Daoy (cell line): ENCODE results near the gene TRIM73. TPM values are rescaled to one million over a fixed set of nuclear protein-coding genes. Genes with fewer than 3 reads are reported as not detected.
"Not testable (repeated sequence)": the region's sequence is repeated elsewhere in the genome, so short reads cannot be mapped to it uniquely, and the experiment has no call there.

Experiments used
- DNase-seq: peaks from one replicate; pipeline ENCODE4 v3.0.0-alpha.2; 2015; ENCODE audit warnings: low read depth
- total RNA-seq: library from RNA; depleted of rRNA; stranded (reverse); fragments of >200 nt; shearing (Covaris generic); gene quantifications from 2 replicates; pipeline ENCODE4 v1.2.3, GENCODE V29; 2014; rRNA removed

The TRIM73 gene
- 0.23 and 0.71 TPM in 2 replicates for total RNA-seq

DNA sequence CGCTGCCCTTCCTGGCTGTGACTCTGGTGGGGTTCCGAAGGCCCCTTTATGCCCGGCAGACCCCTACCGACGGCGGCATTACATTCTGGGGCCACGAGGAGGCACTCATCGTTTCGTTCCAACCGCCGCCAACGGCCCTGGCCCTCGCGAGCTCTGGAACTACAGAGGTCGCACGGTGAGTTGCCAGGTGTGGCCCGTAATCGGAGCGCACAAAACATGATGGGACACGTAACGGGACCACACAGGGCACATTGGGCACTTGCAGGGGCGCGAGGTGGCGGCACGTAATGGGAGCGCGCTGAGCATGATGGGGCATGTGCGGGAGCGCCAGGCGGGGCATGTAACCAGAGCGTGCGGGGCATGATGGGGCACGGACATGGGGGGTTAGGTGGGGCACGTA, at the start of gene TRIM73:
Gene TRIM73 (plus strand): TSS at position 301 of the 400 bp plus-strand sequence. CDS start 3,305 bp downstream, outside the sequence.
- DNase-seq, result not testable (repeated sequence)

DNA sequence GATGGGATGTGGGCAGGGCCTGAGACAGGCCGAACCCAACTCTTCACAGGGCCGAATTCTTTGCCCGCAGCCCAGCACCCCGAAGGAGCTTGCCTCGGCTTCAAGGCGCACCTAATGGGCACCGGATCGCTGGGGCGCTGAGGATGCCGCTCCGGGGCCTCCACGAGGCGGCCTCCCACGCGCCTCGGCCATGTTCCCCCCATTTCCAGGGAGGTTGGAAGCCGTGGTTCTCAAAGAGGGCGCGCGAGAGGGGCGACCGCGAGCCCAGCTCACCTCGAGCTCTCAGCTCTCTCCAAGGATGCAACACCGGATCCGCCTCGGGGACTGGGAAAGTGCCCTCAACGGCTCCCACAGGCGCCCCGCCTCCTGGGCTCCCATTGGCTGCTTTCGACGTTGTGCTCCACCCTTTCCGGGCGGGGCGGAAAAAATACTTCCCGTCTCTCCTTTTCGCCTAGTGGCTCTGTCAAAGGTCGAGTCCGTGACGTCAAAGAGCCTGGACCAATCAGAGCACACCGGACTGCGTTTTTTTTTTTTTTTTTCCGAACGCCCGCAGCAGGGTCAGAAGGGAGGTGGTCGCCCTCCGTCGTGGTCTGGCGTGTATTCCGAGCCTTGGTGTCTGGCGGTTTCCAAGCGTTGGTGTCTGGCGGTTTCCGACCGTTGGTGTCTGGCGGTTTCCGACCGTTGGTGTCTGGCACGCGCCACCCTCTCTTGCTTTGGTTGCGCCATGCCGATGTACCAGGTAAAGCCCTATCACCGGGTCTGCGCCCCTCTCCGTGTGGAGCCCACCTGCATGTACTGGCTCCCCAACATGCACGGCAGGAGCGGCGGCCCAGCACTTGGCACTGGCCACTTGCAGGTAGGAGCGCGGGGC, 36.5 kb upstream of the TRIM73 start:
- DNase-seq, result not testable (repeated sequence)

DNA sequence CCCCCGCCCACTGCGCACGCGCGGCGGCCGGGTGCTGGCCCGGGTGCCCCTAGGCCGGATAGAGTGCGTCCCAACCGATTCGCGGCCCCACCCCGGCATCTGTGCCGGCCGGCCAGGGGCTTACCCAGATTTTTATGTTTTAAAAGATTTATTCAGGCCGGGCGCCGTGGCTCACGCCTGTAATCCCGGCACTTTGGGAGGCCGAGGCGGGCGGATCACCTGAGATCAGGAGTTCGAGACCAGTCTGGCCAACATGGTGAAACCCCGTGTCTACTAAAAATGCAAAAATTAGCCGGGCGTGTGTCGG, 35.9 kb upstream of the TRIM73 start:
- DNase-seq, result not testable (repeated sequence)

DNA sequence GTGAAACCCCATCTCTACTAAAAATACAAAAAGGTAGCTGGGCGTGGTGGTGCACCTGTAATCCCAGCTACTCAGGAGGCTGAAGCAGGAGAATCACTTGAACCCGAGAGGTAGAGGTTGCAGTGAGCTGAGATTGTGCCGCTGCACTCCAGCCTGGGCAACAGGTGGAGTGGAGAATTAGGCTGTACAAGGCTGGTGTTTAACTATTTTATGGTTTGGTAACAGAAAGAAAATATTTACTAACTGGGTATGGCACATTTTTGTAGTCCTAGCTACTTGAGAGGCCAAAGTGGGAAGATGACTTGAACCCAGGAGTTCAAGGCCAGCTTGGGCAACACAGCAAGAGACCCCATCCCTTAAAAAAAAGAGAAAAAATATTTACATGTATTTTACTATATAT, 31.4 kb upstream of the TRIM73 start:
- not testable (repeated sequence) for DNase-seq

DNA sequence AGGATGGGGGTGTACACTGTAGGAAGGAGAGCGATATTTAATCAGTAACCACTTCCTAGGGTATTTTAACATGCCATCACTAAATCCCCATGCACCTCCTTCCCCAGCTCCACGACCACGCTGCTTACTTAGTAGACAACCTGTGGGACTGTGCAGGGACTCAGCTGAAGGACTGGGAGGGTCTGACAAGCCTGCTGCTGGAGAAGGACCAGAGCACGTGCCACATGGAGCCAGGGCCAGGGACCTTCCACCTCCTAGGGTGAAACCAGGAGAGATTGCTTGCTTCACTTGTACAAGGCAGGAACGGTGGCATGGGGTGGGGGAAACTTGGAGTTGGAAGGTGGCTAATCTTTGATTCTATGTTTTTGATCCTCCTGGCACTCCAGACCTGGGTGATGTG, 28.8 kb upstream of the TRIM73 start:
- not testable (repeated sequence) for DNase-seq

DNA sequence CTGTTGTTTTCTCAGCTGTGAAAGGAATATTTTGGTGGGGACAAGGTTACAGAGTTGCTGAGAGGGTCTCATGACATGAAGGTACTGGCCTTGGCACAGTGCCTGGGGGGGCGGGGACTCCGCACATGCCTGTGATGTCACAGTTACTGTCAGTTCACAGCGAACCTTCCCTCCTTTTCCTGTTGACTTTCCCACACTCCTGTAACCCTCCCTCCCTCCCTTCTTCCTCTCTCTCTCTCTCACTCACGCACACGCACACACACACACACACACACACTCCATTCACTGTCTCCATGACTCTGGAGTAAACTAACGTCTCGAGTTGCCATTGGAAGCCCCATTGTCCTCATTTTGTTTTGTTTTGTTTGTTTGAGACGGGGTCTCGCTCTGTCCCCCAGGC, 28.1 kb upstream of the TRIM73 start:
- DNase-seq, result not testable (repeated sequence)

DNA sequence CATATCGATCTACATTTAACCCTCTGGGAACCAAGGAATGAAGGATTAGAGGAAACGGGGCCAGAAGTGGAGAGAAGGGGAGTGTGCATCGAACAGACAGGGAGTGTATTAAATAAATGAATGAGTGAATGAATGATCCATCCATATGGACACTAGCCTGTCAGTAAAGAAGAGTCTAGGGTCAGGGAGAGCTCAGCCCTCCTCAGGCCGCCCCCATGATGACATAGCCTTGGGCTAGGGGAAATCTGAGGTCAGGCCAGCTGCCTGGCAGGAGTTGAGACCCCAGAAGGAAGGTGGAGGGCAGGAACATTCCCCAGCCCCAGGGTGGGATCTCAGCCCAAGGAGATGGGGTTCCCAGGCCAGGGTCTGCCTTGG, 21.3 kb upstream of the TRIM73 start:
- not testable (repeated sequence) for DNase-seq

DNA sequence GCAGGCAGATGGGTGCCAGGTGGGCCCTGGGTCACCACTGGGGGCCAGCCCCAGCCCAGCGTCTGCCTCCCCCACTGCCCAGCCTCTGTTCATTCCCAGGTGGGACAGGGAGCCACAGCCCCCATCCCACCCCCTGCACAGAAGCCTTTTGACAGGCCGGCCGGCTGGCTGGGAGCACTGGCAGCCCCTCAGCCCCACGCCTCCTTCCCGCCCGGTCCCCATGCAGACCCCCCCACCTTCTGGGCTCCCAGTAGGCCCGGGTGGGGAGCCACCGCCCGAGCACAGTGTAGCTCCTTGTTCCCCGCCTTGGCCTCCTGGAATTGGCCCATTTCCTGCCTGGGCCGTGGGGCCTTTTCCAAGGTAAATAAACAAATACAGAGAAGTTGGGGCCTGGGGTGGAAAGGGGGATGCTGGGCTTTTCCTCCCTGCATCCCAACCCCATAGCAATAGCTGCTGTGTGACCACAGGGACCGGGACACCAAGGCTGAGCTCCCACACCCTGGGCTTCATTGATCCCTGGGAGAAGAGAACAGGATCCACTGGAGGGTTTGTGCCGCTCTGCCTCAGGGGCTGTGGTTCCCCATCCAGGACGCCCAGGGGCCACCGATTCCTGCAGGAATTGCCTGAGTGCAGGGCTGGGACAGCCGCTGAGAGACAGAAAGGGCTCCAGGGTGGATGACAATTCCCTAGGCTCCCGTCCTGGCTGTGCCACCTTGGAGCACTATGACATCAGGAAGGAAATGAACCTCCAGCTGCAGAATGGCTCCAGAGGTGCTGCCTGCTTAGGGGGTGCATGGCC, 20.7 kb upstream of the TRIM73 start:
- DNase-seq, result not testable (repeated sequence)

DNA sequence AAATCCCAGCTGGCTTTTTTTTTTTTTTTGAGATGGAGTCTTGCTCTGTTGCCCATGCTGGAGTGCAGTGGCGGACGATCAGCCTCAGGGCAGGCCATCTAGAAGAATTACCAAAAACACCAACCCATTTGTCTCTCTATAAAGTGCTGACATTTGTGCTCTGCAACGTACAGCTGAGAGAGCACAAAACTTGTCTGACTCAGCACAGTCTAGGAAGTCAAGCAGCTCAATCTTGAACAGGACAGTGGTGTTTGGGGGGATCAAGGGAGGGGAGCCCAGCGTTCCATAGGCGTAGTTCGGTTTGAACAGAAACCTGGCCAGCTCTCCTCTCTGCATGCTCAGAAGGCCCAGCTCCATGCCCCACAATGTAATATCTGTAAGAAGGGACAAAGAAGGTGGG, 2.2 kb upstream of the TRIM73 start:
- DNase-seq, result not testable (repeated sequence)

DNA sequence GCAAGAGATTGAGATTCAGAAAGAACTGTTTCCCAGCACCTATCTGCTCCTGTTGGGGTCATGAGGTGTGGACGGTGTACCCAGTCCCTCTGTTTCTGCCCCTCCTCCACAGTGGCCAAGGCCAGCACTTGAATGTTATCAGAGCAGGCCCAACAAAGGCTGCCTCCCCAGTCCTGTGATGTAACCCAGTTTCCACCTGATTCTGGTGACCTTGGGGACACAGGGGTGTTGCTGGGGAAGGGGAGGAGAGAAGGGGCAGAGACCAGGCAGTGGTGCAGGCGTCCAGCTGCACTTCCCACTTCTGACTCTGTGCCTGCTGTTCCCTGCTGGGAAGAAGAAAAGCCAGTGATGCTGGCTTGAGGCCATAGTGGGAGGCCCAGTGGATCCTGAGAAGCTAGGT, 2.4 kb downstream of the TRIM73 start:
- not testable (repeated sequence) for DNase-seq

DNA sequence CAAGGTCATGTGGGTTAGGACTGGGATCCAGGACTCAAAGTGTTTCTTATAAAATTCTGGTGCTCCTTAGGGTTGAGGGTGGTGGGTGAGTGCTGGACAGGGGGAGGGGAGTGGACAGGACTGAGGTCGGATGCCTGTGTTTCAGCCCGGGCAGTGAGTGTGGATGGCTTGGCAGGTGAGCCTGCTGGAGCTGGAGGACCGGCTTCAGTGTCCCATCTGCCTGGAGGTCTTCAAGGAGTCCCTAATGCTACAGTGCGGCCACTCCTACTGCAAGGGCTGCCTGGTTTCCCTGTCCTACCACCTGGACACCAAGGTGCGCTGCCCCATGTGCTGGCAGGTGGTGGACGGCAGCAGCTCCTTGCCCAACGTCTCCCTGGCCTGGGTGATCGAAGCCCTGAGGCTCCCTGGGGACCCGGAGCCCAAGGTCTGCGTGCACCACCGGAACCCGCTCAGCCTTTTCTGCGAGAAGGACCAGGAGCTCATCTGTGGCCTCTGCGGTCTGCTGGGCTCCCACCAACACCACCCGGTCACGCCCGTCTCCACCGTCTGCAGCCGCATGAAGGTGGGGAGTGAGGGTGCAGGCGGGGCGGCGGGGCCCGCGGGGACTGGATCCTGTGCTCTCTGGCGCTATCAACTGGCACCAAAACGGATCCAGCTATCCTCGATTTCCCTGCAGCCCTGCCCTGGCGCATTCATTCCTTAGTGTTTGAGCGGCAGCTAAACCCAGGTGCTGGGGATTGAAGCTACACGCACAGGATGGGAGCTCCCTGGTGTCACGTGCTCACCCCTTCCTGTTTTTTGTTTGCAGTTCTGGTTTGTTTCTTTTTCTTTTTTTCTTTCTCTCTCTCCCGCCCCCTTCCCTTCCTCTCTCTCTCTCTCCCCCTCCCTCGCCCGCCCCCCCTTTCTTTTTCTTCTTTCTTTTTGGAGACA, 3.6 kb downstream of the TRIM73 start:
- DNase-seq, result not testable (repeated sequence)

DNA sequence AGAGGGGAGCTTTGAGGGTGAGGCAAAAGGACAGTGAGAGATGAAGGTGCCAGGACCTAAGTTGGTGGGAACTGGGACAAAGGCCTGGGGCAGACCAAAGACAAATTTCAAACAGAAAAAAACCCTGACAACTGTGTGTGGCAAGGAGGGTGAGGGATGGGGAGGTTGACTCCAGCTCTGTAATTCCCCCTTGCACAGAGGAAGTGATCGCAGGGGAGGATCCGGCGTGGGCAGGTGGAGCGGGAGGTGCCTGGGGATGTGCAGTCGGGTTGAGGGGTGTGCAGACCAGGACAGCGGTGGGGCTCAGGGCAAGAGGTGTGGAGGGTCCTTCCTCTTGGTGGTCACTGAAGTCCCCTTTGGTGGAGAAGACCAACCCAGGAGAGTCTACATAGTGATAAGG, 5.1 kb downstream of the TRIM73 start:
- DNase-seq, result not testable (repeated sequence)

DNA sequence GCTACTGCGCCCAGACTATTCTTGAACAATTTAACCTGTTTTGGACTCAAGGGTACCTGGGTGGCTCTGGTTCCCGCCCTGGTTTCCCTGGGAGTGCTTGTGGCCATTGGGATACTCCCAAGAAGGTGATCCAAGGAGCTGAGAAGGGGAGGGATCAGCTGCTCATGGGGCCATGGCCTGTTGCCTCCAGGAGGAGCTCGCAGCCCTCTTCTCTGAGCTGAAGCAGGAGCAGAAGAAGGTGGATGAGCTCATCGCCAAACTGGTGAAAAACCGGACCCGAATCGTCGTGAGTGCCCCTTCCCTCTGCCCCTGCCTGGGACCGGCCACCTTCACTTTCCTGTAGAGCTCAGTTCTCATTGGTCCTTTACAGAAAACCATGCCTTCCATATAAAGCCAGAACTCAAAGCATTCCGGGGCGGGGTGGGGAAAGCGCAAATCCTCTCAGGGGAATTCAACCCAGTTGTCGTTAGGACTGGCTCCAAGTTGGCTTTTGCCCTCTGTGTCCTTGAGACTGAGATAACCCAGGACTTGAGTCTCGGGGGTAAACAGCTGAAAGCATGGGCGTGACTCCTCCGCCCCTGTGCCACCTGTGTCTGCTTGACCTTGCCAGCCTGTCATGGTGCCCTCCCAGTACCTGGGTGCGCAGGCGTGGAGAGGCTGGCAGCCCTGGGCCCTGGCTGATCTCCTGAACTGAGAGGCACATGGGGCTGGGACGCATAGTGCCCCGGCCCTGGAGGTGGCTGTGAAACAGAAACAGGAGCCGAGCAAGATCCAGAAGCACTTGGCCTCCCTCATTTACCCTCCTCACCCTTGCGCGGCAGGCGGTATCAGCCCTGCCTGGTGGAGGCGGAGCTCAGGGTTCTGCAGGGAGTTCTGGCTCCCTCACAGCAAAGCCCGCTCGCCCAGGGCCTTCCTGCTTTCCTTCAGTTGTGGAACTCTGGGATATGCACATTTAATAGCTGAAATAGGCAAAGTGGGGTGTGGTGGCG, 8.3 kb downstream of the TRIM73 start:
- DNase-seq, result not testable (repeated sequence)

DNA sequence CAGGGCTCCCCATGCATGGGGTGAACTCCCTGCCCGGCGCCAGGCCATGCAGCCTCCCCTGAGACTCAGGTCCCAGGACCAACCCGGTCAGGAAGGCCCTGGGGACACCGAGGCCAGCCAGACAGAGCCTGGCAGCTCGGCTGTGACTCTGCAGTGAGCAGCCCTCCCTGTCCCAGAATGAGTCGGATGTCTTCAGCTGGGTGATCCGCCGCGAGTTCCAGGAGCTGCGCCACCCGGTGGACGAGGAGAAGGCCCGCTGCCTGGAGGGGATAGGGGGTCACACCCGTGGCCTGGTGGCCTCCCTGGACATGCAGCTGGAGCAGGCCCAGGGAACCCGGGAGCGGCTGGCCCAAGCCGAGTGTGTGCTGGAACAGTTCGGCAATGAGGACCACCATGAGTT, 9.2 kb downstream of the TRIM73 start:
- not testable (repeated sequence) for DNase-seq

DNA sequence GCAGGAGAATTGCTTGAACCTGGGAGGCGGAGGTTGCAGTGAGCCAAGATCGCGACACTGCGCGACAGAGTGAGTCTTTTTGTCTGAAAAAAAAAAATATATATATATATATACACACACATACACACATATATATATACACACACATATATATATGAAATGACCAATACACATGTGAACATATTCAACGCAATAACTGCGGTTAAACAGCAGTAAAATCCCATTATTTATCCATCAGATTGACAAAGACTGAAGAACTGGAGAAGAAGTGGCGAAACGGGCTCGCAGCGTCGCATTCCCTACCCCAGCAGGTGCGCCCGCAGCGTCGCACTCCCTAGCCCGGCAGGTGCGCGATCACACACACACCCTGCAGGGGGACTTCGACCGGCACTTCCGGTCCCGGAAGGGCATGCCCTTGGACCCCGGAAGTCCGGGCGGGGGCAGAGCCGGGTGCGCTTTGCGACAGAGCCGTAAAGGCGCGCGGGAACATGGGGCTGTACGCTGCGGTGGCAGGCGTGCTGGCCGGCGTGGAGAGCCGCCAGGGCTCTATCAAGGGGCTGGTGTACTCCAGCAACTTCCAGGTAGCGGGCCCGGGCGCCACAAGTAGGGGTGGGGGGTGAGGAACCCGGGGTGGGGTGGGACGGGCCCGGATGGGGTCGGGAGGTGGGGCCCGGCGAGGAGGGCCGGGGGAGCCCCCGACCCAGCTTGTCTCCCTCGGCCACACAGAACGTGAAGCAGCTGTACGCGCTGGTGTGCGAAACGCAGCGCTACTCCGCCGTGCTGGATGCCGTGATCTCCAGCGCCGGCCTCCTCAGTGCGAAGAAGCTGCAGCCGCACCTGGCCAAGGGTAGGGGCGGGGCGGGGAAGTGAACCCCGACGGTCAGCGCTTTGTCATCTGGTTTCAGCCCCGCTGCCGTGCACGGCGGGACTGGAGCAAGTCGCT, 14.7 kb downstream of the TRIM73 start:
- not testable (repeated sequence) for DNase-seq

DNA sequence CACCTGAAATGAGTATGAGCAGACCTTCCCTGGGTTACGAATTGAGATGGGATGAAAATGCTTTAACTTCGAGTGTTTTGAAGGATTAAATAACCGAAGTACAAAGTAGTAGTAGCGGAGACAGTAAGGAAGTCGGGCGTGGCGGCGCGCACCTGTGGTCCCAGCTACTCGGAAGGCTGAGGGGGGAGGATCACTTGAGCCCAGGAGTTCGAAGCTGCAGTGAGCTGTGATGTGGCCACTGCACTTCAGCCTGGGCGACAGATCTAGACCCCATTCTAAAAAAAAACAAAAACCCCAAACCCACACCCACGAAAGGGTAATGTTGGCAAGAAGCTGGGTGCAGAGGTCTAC, 15.4 kb downstream of the TRIM73 start:
- DNase-seq, result not testable (repeated sequence)

DNA sequence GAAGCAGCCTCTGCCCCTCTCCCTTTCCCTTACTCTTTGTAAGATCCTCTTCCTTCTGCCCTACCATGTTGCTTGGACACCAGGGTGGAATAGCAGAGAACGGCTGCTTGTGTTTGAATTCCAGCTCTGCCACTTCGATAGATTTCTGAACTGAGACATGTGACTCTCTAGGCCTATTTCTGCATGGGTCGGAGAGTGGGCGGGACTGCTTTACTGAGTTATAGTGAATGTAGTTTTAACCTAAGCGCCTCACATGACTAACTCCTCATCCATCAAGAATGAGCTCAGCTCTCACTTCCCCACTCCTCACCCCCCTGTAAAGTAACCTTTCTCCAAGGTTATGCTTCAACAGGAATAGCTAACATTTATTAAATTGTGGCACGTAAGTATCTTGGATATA, 18.8 kb downstream of the TRIM73 start:
- not testable (repeated sequence) for DNase-seq

DNA sequence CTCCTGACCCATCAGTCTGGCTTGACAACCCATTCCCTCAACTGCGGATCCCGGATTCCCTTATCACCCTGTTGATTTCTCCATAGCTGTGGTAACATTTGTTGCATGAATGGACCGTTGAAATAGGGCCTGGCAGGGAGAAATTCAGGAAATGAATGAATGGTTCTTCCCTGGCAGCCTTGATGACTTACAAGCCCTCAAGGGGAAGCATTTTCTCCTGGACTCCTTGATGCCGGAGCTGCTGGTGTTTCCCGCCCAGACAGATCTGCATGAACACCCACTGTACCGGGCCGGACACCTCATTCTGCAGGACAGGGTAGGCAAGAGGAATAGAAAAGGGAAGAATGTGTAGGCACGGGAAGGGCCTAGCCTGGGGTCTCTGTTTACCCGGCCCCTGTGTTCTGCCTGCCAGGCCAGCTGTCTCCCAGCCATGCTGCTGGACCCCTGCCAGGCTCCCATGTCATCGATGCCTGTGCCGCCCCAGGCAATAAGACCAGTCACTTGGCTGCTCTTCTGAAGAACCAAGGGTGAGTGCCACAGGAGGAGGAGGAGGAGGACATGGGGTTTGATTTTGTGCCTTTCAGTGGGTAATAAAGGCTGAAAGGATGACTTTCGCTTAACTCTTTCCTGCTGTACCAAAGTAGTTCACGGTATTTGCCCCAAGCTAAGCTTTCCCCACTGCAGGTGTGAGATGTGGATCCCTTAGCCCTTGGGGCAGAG, 19.4 kb downstream of the TRIM73 start:
- not testable (repeated sequence) for DNase-seq

DNA sequence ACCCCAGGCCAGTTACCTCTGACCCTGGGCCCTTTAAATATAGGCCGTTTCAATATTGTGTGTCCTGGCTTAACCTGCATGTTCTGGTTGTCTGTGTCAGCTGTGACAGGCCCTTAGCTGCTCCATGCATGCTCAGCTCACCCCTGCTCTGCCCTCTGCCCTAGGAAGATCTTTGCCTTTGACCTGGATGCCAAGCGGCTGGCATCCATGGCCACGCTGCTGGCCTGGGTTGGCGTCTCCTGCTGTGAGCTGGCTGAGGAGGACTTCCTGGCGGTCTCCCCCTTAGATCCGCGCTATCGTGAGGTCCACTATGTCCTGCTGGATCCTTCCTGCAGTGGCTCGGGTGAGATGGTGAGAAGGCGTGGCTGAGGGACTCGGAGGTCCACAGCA, 20.0 kb downstream of the TRIM73 start:
- not testable (repeated sequence) for DNase-seq
